NB4 (cell line): ENCODE measurements around the gene ANKRD65.

ENCODE experiments used
- DNase-seq: peaks from one replicate; pipeline ENCODE4 v3.0.0; 2010; ENCODE audit warnings: low read depth
- H3K4me3 ChIP-seq: one replicate; pipeline ENCODE4 v1.5.1; 2011; ENCODE audit warnings: mild to moderate bottlenecking, low read depth, low read length, moderate library complexity
- MYC ChIP-seq: IDR thresholded peaks from 2 replicates; pipeline ENCODE4 v1.6.1; 2011; ENCODE audit warnings: low read depth, low read length
- POLR2A ChIP-seq: IDR thresholded peaks from 2 replicates; pipeline ENCODE4 v1.6.1; 2011; ENCODE audit warnings: mild to moderate bottlenecking; ENCODE audit not compliant: insufficient read length; ENCODE audit errors: extremely low read depth
- TF ChIP-seq, protein P1 (sequence below): IDR thresholded peaks from 2 replicates; pipeline ENCODE4 v1.6.1; 2011; ENCODE audit warnings: low read depth, low read length
- TF ChIP-seq, protein P2 (sequence below): IDR thresholded peaks from one replicate; pipeline ENCODE4 v1.5.1; 2012; ENCODE audit warnings: low read depth, low read length

Gene ANKRD65

DNA sequence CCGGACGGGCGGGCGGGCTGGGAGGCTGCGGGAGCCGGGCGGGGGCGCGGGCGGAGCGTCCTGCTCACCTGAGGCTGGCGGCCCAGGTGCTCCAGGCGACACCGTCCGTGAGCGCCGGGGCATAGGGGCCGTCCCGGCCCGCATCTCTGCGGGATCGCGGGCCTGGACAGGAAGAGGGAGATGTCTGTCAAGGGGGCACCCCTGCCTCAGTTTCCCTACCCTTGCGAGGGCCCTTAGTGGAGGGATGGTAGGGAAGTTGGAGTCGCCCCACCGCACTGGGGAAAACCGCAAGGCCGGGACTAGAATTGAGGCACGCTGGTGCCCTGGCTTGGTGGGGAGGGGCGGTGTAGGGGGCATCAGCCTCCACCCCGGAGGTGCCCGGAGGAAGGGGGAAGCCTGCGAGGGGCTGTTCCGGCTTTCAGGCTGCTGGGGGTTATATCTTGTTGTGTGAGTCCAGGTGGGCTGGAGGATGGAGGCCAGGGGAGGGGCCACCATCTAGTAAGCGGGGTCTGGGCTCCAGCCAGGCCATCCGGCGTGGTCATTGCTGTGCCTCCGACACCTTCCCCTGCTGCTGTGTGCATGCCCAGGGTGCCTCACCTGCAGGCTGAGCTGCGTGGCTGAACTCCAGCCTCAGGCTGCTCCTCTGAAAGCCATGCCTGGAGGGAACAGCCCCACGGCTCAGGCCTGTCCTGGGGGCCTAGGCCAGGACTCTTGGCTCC lies 15.0 kb upstream of the ANKRD65 start:
- TF ChIP-seq MYC, result no peak
- TF ChIP-seq, protein P1, sequence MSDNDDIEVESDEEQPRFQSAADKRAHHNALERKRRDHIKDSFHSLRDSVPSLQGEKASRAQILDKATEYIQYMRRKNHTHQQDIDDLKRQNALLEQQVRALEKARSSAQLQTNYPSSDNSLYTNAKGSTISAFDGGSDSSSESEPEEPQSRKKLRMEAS, result no peak
- TF ChIP-seq, protein P2, sequence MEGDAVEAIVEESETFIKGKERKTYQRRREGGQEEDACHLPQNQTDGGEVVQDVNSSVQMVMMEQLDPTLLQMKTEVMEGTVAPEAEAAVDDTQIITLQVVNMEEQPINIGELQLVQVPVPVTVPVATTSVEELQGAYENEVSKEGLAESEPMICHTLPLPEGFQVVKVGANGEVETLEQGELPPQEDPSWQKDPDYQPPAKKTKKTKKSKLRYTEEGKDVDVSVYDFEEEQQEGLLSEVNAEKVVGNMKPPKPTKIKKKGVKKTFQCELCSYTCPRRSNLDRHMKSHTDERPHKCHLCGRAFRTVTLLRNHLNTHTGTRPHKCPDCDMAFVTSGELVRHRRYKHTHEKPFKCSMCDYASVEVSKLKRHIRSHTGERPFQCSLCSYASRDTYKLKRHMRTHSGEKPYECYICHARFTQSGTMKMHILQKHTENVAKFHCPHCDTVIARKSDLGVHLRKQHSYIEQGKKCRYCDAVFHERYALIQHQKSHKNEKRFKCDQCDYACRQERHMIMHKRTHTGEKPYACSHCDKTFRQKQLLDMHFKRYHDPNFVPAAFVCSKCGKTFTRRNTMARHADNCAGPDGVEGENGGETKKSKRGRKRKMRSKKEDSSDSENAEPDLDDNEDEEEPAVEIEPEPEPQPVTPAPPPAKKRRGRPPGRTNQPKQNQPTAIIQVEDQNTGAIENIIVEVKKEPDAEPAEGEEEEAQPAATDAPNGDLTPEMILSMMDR, result no peak
- TF ChIP-seq POLR2A, result no peak
- H3K4me3 ChIP-seq, result no peak overlapping the region
- DNase-seq, result no peak

DNA sequence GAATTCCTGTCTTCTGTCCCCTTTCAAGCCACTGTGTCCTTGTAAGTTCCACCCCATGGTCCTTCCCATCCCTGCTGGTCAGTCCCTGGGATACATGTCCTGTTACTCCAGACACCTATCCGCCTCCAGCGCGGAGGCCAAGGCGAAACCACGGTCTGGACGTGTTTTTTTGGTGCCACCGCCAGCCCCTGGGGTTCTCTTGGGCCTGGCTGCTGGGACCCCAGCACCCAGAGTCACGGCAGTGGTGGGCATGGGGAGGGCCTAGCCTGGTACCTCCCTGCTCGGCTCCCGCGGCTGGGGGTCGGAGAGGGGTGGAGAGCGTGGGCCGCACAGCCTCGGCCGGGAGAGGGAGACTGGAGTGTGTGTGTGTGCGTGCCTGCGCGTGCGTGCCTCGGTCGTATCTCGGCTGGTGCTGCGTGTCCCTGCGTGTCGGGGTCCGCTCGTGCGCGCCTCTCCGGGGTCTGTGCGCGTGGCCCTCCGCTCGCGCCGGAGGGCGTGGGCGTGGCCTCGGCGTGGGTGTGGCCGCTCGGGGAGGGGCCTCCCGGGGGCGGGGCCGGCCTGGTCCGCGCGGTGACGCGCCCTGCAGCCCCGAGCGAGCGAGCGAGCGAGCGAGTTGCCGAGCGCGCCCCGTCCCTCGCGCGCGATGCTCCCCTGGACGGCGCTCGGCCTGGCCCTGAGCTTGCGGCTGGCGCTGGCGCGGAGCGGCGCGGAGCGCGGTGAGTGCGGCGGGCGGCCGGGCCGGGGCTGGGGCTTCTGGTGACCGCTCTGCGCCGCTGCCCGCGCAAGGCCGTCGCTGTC lies 14.2 kb upstream of the ANKRD65 start, which contains the start of gene VWA1:
TSS of gene VWA1 (plus strand) at position 585 of the 798 bp plus-strand sequence. CDS start at position 644, 59 bp downstream.
- no peak for DNase-seq
- TF ChIP-seq MYC (no peak), POLR2A (no peak)
- TF ChIP-seq, protein P1, result no peak
- TF ChIP-seq, protein P2, result no peak
- no peak within 1 kb of the TSS for H3K4me3 ChIP-seq

DNA sequence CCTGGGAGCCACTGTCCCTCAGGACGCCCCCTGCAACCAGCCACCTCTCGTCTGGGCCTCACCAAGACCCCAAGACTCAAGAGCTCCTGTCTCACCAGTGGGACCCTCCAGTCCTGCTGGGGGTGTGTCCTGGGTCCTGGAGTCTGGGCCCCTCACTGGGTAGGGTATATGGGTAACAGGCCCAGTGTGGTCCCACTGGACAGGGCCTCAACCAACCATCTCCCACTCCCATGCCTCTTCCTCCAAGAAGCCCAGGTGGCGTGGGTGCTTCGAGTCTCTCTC lies 13.7 kb upstream of the ANKRD65 start:
- no peak for DNase-seq
- no peak overlapping the region for H3K4me3 ChIP-seq
- TF ChIP-seq, protein P2, result no peak
- no peak for TF ChIP-seq POLR2A
- TF ChIP-seq, protein P1, result no peak
- no peak for TF ChIP-seq MYC

GRCh38 chr1:1434131-1434823 lies 13.2 kb upstream of the ANKRD65 start:
- no peak for DNase-seq
- TF ChIP-seq MYC, result no peak
- TF ChIP-seq, protein P1, result no peak
- TF ChIP-seq POLR2A, result no peak
- TF ChIP-seq, protein P2, result no peak
- no peak overlapping the region for H3K4me3 ChIP-seq

GRCh38 chr1:1433804-1434130 lies 12.7 kb upstream of the ANKRD65 start:
- H3K4me3 ChIP-seq, result no peak overlapping the region
- peak; percentile 47 for DNase-seq
- TF ChIP-seq, protein P1, result no peak
- TF ChIP-seq, protein P2, result no peak
- TF ChIP-seq MYC (no peak), POLR2A (no peak)
